ENCODE data around the gene TAF1C.

DNA sequence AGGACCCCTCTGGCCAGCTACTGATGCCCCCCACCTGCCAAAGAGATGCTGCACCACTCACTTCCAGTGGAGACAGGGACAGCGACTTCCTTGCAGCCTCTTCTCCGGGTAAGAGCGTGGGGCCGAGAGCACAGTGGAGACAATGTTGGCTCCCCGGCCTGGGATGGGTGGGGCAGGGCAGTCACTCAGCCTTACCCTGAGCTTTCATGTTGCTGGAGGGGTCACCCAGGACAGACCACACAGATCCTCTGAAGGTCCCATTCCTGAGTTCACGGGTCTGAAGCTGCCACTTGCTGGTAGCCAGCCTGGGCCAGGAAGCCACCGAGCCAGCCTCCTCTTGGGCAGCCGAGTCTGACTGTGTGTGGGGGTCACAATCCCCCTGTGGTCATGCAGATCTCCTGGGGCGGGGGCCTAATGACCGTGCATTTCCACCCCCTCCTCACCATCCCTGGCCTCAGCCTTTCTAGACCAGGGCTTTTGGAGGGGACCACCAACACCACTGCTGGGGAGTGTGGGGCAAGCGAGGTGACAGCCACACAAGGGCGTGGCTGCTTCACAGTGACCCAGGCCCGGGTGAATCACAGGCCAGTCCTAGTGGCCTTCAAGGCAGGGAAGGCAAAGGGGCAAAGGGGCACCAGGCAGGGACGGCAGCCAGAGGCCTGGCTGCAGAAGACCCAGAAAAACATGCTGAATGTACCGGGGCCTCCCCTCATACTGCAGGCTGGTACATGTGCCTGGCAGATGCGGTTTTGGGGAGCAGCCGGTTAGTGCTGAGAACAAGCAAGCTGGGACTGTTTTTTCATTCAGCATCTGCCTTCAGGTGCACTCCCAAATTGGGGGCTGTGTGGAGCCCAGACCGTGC, 10.4 kb downstream of the TAF1C start:
- TF ChIP-seq, protein P1, sequence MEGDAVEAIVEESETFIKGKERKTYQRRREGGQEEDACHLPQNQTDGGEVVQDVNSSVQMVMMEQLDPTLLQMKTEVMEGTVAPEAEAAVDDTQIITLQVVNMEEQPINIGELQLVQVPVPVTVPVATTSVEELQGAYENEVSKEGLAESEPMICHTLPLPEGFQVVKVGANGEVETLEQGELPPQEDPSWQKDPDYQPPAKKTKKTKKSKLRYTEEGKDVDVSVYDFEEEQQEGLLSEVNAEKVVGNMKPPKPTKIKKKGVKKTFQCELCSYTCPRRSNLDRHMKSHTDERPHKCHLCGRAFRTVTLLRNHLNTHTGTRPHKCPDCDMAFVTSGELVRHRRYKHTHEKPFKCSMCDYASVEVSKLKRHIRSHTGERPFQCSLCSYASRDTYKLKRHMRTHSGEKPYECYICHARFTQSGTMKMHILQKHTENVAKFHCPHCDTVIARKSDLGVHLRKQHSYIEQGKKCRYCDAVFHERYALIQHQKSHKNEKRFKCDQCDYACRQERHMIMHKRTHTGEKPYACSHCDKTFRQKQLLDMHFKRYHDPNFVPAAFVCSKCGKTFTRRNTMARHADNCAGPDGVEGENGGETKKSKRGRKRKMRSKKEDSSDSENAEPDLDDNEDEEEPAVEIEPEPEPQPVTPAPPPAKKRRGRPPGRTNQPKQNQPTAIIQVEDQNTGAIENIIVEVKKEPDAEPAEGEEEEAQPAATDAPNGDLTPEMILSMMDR (IDR thresholded peaks at IDR 0.05), result no peak
- TF ChIP-seq NFE2L1 (CRISPR knock-in tag; IDR thresholded peaks at IDR 0.05), result no peak
- TF ChIP-seq, protein P2, sequence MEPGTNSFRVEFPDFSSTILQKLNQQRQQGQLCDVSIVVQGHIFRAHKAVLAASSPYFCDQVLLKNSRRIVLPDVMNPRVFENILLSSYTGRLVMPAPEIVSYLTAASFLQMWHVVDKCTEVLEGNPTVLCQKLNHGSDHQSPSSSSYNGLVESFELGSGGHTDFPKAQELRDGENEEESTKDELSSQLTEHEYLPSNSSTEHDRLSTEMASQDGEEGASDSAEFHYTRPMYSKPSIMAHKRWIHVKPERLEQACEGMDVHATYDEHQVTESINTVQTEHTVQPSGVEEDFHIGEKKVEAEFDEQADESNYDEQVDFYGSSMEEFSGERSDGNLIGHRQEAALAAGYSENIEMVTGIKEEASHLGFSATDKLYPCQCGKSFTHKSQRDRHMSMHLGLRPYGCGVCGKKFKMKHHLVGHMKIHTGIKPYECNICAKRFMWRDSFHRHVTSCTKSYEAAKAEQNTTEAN (CRISPR knock-in tag; IDR thresholded peaks at IDR 0.05), result no peak
- TF ChIP-seq CREB1 (CRISPR knock-in tag; IDR thresholded peaks at IDR 0.05), result no peak
